HG02870 (cell line): ENCODE measurements around the gene WNT3A.

ENCODE experiments used
- ATAC-seq: cut with Tn5 transposase; IDR thresholded peaks from one replicate; pipeline ENCODE4 v1.9.1; 2021; ENCODE audit warnings: mild to moderate bottlenecking, moderate library complexity; ENCODE audit not compliant: unreplicated experiment

WNT3A gene

DNA sequence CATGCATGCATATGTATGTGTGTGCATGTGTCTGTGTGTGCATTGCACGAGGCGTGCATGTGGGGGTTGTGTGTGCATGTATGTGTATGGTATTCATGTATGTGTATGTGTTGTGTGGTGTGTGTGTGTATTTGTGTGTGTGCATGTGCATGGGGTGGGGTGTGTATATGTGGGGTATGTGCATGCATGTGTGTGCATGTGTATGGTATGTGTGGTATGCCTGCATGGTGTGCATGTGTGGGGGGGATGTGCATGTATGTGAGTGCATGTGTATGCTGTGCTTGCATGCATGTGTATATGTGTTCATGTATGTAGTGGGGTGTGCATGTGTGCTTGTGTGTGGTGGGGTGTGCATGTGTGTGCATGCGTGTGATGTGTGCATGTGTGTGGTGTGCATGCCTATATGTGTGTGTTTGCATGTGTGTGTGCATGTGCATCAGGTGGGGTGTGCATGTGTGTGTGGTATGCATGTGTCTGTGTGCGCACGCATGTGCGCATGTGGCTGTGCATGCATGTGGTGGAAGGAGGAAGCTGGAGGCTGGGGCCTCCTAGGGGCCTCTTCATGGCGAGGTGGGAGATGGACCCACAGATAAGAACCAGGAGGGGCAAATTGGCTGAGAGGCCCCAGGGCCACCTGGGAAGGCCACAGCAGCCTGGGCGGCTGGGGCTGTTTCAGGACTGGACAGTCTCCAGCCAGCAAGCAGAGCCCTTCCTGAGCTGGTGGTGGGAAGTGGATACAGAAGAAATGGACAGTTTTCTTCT is 39.8 kb downstream of the WNT3A start:
- ATAC-seq: no peak

DNA sequence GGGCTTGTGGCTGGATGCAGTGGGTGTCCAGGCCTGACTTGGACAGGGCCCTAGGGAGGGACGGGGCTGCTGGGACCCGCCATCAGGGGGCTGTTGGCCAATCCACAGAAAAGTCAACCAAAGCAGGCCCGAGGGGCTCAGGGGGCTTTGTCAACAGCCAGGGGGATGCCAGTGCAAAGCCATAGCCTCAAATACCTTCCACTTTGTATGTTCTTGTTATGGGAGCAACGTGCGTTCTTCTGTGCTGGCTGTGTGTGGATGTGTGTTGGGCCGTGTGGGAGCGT is 40.3 kb downstream of the WNT3A start:
- no peak for ATAC-seq

DNA sequence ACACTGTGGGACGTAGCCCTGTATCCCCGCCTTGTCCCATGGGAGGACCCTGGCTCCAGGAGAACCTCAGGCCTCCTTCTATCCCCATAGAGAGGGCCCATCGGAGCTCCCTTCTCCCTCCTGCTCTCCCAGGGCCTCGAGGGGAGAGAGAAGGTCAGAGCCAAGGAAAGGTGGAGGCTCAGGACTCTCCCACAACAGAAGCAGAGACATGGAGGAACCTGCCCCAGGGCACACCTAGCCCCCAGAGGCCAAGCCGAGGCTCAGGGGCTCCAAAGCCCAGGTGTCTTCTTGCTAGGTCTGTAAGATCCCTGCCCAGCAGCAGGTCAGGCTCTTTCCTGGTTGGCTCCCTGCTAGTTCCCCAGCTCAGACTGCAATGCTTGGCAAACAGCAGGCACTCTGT is 41.3 kb downstream of the WNT3A start:
- ATAC-seq: no peak

DNA sequence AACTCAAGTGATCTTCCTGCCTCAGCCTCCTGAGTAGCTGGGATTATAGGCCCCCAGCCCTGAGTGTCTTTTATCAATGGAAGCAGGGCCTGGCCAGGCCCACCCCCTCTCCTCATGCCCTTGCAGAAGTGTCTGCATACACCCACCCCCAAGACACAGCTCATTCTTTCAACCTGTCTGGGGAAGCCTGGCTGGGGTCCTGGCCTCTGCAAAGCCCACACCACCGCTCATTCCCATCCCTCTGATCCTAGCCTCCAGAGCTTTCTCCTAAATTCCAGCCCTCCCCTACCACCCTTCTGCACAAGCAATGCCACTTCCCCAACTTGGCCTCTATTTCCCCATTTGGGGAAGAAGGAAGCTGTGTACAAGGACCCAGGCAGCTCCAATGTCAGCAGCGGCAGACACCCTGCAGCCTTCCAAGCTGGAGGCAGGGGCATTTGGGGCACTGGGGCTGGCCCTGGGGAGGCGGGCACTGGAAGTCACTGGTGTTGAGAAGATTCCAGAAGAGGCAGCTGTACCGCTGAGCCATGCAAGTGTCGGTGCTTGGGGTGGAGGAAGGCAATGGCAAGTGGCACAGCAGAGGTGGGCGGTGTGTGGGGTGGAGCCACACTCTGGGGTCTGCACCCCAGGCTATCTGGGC is 42.0 kb downstream of the WNT3A start:
- ATAC-seq: no peak

DNA sequence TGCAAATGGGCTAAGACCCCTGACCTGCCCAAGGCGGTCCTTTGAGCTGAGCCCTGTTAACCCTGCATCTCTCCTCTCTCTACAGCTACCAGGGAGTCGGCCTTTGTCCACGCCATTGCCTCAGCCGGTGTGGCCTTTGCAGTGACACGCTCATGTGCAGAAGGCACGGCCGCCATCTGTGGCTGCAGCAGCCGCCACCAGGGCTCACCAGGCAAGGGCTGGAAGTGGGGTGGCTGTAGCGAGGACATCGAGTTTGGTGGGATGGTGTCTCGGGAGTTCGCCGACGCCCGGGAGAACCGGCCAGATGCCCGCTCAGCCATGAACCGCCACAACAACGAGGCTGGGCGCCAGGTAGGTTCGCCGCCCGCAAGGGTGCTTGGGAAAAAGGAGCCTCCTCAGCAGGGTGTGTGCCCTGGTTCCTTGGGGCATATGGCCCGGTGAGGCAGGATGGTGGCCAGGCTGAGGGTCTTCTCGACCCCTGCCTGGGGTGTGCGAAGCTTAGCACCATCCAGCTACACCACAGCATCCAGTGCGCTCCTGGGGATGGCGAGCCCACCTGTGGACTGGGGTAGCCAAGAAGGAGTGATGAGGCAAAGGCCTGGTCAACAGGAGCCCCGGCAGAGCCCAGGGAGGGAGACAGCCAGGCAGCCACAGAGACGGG is 43.9 kb downstream of the WNT3A start:
- ATAC-seq: no peak

DNA sequence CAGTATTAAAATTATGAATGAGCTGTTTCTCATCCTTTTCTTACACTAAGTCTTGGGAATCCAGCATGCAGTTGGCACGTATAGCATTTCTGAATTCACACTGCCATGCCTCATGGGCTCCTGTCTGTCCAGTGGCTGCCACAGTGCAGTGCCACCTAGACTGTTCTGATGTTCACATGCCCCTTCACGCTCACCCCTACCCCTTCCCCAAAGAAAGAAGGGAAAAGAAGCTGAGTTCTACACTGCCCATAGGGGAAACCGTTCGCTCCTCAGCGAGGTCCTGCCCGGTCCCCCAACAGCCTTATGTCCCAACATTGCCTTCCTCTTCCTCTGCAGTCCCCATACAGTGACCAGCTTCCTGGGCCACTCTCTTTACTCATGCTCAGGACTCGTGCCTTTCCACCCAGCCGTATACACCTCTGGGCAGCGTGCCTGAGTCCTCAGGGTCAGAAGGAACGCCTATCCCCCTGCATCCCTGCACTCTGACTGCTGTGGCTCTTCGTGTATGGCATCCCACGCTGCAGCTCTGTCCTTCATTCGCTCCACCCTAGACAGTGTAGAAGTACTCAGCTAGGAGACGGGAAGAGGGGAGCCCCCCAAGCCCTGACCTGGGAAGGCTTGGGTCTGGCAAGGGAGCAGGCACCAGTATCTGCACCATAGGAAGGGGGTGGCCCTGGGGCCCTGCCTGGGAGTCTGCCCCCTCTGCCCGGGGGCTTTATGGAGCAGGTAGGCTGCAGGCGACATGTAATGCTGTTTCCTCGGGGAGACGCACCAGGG is 51.6 kb downstream of the WNT3A start:
- ATAC-seq: no peak

DNA sequence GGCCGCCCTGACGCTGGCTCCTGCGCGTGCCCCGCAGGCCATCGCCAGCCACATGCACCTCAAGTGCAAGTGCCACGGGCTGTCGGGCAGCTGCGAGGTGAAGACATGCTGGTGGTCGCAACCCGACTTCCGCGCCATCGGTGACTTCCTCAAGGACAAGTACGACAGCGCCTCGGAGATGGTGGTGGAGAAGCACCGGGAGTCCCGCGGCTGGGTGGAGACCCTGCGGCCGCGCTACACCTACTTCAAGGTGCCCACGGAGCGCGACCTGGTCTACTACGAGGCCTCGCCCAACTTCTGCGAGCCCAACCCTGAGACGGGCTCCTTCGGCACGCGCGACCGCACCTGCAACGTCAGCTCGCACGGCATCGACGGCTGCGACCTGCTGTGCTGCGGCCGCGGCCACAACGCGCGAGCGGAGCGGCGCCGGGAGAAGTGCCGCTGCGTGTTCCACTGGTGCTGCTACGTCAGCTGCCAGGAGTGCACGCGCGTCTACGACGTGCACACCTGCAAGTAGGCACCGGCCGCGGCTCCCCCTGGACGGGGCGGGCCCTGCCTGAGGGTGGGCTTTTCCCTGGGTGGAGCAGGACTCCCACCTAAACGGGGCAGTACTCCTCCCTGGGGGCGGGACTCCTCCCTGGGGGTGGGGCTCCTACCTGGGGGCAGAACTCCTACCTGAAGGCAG is 52.3 kb downstream of the WNT3A start:
- no peak for ATAC-seq

DNA sequence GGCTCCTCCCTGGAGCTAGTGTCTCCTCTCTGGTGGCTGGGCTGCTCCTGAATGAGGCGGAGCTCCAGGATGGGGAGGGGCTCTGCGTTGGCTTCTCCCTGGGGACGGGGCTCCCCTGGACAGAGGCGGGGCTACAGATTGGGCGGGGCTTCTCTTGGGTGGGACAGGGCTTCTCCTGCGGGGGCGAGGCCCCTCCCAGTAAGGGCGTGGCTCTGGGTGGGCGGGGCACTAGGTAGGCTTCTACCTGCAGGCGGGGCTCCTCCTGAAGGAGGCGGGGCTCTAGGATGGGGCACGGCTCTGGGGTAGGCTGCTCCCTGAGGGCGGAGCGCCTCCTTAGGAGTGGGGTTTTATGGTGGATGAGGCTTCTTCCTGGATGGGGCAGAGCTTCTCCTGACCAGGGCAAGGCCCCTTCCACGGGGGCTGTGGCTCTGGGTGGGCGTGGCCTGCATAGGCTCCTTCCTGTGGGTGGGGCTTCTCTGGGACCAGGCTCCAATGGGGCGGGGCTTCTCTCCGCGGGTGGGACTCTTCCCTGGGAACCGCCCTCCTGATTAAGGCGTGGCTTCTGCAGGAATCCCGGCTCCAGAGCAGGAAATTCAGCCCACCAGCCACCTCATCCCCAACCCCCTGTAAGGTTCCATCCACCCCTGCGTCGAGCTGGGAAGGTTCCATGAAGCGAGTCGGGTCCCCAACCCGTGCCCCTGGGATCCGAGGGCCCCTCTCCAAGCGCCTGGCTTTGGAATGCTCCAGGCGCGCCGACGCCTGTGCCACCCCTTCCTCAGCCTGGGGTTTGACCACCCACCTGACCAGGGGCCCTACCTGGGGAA is 53.0 kb downstream of the WNT3A start:
- ATAC-seq: no peak

DNA sequence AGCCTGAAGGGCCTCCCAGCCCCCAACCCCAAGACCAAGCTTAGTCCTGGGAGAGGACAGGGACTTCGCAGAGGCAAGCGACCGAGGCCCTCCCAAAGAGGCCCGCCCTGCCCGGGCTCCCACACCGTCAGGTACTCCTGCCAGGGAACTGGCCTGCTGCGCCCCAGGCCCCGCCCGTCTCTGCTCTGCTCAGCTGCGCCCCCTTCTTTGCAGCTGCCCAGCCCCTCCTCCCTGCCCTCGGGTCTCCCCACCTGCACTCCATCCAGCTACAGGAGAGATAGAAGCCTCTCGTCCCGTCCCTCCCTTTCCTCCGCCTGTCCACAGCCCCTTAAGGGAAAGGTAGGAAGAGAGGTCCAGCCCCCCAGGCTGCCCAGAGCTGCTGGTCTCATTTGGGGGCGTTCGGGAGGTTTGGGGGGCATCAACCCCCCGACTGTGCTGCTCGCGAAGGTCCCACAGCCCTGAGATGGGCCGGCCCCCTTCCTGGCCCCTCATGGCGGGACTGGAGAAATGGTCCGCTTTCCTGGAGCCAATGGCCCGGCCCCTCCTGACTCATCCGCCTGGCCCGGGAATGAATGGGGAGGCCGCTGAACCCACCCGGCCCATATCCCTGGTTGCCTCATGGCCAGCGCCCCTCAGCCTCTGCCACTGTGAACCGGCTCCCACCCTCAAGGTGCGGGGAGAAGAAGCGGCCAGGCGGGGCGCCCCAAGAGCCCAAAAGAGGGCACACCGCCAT is 53.8 kb downstream of the WNT3A start:
- ATAC-seq: no peak

DNA sequence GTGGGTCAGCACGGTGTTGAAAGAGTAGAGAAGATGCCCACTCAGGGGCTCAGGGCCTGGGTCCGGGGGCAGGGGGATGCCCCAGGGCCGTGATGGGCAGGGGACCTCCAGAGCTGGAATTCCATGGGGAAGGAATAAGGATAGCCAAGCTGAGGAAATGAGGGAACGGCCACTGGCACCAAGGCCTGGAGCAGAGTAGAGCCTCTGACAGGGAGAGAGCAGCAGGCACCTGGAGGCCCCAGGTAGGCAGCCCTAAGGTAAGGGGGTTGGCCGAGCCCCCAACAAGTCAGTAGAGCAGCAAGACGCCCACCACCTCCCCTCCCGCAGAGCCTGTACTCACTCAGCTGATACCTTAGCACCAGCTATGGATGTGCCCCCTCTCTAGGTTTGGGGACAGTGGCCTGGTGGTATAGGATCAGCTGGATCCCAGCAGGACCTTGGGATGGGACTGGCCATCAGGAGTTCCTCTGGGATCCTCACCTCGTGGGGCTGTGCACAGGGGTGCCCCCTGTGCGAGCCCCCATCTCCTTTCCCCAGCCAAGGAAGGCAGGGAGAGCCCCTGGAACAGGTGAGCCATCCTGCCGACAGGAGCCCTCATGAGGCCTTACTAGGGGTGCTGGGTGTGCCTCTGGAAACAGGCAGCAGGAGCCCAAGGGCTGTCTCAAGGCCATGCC is 54.8 kb downstream of the WNT3A start:
- no peak for ATAC-seq

DNA sequence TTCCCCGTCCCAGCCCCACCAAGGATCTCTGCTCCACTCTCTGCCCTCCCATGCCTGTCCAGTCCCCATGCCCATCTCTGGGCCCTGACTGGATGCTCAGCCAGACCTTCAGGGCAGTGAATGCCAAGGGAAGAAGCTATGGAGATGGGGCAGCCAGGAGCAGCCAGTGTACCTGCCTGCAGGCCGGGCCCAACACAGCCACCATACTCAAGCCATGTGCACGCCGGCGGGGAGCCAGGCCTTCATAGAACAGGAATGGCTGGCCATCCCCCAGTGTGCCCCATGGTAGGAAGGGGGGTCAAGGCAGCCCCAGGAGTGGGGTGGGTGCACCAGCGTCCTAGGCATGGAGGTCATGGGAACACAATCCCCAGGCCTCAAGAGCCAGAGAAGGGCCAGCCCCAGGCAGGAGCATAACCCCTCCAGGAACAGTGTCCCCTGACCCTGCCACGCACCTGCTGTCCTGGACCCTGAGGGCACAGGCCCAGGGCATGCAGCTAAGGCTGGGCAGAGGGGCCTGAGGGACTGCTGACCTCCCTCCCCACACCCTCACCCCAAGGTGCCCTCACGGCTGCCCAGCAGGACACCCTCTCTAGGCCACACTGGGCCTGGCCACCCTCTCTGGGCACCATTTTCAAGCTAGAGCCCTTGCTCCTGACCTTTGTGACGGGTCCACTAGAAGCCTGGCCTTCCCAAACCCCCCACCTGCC is 55.4 kb downstream of the WNT3A start:
- no peak for ATAC-seq

DNA sequence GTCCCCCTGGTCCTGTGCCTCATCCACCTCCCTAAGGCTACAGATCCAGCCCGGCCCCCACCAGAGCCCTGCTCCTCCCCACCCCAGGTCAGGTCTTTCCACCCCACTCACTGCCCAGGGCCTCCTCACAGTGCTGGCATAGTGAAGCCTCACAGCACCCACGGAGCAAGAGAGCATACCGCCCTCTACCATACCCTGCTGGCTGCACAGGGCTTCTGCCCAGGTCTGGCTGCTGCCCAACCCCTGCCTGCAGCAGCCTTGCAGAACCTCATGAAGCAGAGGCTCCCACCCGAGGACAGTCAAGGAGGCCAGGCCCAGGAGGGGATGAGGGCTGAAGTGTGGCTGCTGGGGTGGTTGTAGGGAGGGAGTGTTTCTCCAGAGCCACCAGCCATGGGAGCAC is 56.0 kb downstream of the WNT3A start:
- no peak for ATAC-seq

DNA sequence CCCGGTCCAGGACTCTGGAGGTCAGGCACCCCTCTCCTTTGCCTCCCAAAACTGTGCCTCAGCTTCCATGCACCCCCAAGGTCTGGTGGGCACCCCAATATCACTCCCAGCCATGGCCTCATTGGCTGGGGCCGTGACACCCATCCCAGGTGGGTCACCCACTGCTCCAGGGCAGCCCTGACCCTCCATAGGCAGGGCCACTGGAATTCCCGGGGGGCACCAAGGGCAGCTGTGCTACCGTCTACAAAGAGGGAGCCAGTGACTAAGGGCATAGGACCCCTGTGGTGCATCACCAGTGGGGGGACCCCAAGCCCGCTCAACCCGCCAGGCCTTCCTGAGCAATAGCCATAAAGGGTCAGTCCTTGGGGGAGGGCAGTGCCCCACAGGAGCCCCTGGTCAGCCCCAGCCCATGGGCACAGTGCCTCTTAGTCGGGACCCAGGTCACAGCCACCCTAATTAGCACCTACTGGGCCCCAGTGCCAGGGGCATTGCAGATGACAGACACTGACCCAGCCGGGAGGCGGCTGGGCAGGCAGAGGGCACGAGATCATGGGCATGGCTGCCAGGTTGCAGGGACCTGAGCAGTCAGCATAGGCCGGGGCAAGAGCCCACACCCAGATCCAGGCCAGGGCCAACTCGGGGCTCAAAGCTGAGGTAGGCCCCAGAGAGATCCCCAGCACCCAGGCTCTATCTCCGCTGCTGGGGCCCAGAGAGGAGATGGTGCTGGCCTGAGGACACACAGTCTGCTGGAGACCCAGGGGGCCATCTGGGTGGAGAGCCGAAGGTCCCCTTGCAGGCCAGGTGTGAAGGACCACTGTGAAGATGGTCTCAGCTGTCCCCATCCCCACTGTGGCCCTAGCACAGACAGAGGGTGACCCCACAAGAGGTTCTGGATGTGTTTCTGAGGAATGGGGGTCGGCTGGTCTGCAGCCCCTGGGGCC is 56.7 kb downstream of the WNT3A start:
- no peak for ATAC-seq

DNA sequence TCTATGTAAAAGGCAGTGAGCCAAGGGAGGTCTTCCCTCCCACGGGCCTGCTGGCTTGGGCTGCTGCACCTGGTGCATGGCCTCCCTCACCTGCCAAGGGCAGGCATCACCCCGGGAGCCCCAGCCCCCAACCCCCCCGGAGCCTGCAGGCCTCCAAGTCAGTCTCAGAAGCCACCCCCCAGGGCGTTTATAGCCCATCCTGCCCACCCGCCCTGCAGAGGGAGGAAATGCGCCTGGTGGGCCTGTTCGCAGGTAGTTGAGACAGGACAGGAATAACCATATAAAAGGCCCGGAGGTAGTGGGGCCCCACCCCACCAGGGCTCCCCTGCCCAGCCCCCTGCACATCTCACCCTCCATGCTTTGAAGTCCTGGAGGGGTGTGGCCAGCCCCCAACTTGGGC is 57.5 kb downstream of the WNT3A start:
- no peak for ATAC-seq

DNA sequence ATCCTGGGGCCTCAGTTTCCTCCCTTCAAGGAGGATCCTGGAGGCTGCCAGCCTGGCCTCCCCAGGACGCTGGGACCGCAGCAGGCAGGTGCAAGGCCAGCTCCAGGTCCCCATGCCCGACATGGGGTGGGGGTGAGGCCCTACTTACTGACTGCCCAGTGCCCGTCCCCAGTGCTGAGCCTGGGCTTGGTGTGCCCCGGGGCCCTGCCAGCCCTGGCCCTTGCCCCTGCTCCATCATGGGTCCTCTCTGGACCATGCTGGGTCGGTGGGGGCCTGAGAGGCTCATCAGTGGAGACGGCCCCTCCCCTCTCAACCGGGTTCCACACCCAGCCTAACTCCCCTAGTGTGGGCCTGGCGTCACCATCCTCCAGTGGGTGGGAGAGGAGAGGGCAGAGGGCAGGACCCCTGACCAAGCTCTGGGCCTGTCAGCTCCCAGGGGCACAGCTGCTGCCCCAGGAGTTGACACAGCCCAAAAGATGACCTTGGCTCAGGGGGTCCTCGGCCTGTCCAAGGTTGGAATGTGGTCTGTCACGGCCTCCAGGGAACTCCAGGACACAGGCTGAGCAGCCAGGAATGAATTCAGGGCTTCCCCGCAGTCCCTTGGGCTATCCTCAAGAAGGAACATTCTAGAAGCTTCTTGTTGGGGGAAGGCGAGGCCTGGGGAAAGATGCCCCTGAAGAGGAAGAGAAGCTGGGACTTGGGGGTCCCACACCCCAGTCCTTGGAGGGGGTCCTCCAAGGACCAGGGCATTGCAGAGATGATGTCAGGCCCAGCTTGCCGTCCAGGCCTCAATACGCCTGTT is 58.1 kb downstream of the WNT3A start:
- no peak for ATAC-seq

DNA sequence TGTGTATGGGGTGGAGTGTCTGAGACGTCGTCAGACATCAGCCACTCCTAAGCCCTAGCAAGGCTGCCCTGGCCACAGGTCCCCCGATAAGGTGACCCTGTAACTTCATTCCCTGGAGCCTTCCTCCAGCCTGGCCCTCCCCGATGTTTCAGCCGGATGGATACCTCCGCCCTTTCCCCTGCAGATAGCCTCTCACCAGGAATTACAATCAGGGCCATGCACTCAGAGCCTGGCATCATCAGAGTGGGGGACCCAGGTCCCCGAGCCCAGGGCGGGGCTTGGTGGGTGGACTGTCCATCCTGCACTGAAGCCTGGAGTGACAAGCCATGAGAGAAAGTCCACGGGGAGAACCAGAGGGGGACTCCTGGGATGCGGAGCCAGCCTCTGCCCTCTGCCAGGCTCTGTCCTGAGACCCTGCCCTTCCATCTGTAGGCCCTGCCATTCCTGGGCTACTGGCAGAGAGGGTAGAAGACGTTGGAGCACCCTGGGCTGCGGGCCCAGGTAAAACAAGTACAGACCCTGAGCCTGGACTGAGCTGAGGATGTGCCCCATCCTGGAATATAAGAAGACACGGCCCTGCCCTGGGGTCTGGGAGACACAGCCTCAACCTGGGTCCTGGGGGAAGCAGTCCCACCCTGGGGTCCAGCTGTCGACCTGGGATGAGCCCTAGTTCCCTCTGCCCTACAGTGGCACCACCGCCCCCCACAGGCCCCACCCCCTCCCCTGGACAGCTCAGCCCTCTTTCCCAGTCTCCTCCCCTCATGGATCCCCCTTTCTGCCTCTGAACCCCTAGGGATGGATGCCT is 58.9 kb downstream of the WNT3A start:
- no peak for ATAC-seq
